NCI-H187 (cell line): ENCODE results near the gene NRXN3.
"Not testable (repeated sequence)": the region's sequence is repeated elsewhere in the genome, so short reads cannot be mapped to it uniquely, and the experiment has no call there.

Experiments used
- DNase-seq, 2 experiments: peaks; one replicate each; lab custom pipeline; 2025; lab: John Stamatoyannopoulos, UW

NRXN3 gene

GRCh38 chr14:79074510-79074909 lies 904.3 kb downstream of the NRXN3 start:
- peak in 1 of 2 experiments; percentile 23 for DNase-seq

- no peak for DNase-seq
These were observed 906.3 kb downstream of the NRXN3 start for GRCh38 chr14:79076428-79076827.

- DNase-seq, result no peak
These were observed 906.9 kb downstream of the NRXN3 start for GRCh38 chr14:79077096-79077495.

- DNase-seq, result no peak
These were observed 909.9 kb downstream of the NRXN3 start for GRCh38 chr14:79080040-79080439.

- no peak for DNase-seq
These were observed 912.7 kb downstream of the NRXN3 start for GRCh38 chr14:79082883-79083282.

GRCh38 chr14:79083356-79083755 lies 913.2 kb downstream of the NRXN3 start:
- DNase-seq, result no peak

GRCh38 chr14:79084861-79085260 lies 914.7 kb downstream of the NRXN3 start:
- DNase-seq, result no peak

GRCh38 chr14:79089576-79089975 lies 919.4 kb downstream of the NRXN3 start:
- no peak for DNase-seq

- no peak for DNase-seq
These were observed 920.5 kb downstream of the NRXN3 start for GRCh38 chr14:79090641-79091180.

- no peak for DNase-seq
These were observed 921.3 kb downstream of the NRXN3 start for GRCh38 chr14:79091381-79091963.

GRCh38 chr14:79093531-79093930 lies 923.4 kb downstream of the NRXN3 start:
- no peak for DNase-seq

- DNase-seq, result no peak
These were observed 924.8 kb downstream of the NRXN3 start for GRCh38 chr14:79094951-79095350.

GRCh38 chr14:79096811-79097210 lies 926.6 kb downstream of the NRXN3 start:
- DNase-seq, result no peak

GRCh38 chr14:79098324-79098723 lies 928.2 kb downstream of the NRXN3 start:
- DNase-seq, result no peak

- no peak for DNase-seq
These were observed 930.4 kb downstream of the NRXN3 start for GRCh38 chr14:79100578-79100977.

GRCh38 chr14:79101388-79101787 lies 931.2 kb downstream of the NRXN3 start:
- DNase-seq, result no peak

GRCh38 chr14:79103764-79104163 lies 933.6 kb downstream of the NRXN3 start:
- no peak for DNase-seq

- not testable (repeated sequence) for DNase-seq
These were observed 940.4 kb downstream of the NRXN3 start for GRCh38 chr14:79110564-79110963.

- DNase-seq, result no peak
These were observed 941.9 kb downstream of the NRXN3 start for GRCh38 chr14:79111987-79112501.

GRCh38 chr14:79117561-79117960 lies 947.4 kb downstream of the NRXN3 start:
- DNase-seq, result no peak

- DNase-seq, result no peak
These were observed 948.1 kb downstream of the NRXN3 start for GRCh38 chr14:79118291-79118690.

GRCh38 chr14:79134361-79134760 lies 964.2 kb downstream of the NRXN3 start:
- no peak for DNase-seq

- no peak for DNase-seq
These were observed 966.2 kb downstream of the NRXN3 start for GRCh38 chr14:79136071-79137044.
